Measurements from ENCODE around the gene PRKN.

DNA sequence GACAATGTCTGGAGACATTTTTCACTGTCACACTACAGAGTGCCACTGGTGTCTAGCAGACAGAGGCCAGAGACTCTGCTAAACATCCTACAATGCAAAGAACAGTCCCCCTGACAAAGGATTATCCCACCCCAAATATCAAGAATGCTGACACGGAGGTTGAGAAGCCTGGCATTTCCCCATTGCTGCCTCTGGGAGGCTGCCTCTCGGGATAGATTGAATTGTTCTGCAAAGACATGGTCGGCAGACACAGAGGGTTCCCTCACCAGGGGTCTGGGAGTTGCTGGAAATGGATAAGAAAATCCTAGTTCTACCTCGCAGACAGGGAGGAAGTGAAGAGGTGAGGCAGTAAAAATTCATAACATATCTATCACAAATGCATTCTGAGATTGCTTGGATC is 1287.3 kb downstream of the PRKN start:
- TF ChIP-seq, protein P1, sequence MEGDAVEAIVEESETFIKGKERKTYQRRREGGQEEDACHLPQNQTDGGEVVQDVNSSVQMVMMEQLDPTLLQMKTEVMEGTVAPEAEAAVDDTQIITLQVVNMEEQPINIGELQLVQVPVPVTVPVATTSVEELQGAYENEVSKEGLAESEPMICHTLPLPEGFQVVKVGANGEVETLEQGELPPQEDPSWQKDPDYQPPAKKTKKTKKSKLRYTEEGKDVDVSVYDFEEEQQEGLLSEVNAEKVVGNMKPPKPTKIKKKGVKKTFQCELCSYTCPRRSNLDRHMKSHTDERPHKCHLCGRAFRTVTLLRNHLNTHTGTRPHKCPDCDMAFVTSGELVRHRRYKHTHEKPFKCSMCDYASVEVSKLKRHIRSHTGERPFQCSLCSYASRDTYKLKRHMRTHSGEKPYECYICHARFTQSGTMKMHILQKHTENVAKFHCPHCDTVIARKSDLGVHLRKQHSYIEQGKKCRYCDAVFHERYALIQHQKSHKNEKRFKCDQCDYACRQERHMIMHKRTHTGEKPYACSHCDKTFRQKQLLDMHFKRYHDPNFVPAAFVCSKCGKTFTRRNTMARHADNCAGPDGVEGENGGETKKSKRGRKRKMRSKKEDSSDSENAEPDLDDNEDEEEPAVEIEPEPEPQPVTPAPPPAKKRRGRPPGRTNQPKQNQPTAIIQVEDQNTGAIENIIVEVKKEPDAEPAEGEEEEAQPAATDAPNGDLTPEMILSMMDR (IDR thresholded peaks at IDR 0.05; ENCODE audit: low read depth, low read length) = no peak
- no peak for TF ChIP-seq EZH2phosphoT487 (IDR thresholded peaks at IDR 0.05; ENCODE audit: low read depth)

Data from OCI-LY3 (cell line).